ENCODE results near the gene RNU1-2. TPM values are rescaled to one million over a fixed set of nuclear protein-coding genes. Genes with fewer than 3 reads are reported as not detected.
"Not testable (repeated sequence)": the region's sequence is repeated elsewhere in the genome, so short reads cannot be mapped to it uniquely, and the experiment has no call there.

Gene RNU1-2
- over 10,000 TPM in 1 of 2 donors, 1,000 to 10,000 TPM in 1; 5,988 to 15,401 TPM for total RNA-seq
- long read RNA-seq = 0 reads

DNA sequence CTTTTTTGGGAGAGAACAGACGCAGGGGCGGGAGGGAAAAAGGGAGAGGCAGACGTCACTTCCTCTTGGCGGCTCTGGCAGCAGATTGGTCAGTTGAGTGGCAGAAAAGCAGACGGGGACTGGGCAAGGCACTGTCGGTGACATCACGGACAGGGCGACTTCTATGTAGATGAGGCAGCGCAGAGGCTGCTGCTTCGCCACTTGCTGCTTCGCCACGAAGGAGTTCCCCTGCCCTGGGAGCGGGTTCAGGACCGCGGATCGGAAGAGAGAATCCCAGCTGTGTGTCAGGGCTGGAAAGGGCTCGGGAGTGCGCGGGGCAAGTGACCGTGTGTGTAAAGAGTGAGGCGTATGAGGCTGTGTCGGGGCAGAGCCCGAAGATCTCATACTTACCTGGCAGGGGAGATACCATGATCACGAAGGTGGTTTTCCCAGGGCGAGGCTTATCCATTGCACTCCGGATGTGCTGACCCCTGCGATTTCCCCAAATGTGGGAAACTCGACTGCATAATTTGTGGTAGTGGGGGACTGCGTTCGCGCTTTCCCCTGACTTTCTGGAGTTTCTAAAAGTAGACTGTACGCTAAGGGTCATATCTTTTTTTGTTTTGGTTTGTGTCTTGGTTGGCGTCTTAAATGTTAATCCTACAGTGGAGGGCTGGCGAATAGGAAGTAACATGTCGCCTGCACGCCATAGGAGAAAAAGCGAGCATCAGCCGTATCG is at the start of gene RNU1-2:
Gene RNU1-2, plus strand, starts transcription at position 383 of the 718 bp plus-strand sequence.
- peak; percentile 67 for DNase-seq
- intact Hi-C loops (cut with DNase I) = not testable (repeated sequence)

DNA sequence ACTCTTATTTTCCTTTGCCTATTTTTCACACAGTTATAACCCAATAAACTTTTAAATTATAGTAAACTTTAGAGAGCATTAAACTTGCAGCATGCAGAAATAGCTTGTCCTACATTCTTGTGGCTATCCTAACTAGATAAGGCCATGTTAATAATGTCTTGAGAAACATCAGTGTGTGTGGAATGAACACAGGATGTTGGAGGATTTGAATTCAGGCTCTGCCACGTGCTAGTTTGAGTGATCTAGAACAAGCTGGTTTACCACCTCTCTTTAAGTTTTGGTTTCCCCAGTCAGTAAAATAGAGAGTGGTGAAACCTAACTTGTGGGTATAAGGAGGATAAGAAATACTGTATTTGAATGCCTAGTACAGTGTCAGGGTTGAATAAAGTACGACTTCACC is 39.6 kb upstream of the RNU1-2 start:
- ATAC-seq; DNase-seq; intact Hi-C loops (cut with DNase I): not testable (repeated sequence)

More for the DNA sequence above, at the start of gene RNU1-2:
- peak; percentile 100 for ATAC-seq

DNA sequence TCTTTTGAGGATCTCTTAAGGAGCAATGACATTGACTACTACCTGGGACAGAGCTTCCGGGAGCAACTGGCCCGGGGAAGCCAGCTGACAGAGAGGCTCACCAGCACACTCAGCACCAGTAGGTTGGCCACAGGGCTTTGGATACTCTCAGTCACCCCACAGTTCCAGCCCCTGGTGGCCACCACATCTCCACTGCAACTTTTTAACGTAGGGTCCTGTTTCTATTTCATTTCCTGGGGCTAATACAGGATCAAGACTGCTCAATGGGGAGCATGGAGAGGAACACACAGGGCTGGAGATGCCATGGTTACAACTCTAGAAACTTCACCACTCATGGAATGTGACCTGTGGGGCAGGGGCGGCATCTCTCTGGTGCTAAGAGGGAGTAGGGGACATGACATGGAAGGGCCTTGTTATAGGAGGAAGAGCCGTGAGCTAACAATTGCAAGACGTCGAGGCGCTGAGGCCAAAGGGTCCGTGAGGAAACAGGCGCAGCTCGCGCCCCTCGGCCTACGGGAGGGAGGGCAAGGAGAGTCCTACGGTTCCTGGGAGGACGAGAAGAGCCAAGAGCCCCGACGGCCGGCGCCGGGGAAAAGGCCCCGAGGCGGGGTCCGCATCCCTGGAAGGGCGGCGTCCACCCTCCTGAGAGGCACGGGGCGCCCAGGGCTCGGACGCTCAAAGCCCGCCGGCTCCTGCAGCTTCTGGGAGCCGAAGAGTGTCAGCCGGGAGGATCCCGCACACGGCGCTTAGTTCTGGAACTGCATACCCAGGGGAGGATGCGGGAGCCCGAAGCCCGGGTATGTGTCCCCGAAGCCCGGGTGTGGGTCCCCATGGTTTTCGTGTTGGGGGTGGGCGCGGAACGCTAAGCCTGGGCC is 36.4 kb upstream of the RNU1-2 start:
- DNase-seq; intact Hi-C loops (cut with DNase I): not testable (repeated sequence)
- ATAC-seq = peak in 1 of 2 donors; percentile 43

DNA sequence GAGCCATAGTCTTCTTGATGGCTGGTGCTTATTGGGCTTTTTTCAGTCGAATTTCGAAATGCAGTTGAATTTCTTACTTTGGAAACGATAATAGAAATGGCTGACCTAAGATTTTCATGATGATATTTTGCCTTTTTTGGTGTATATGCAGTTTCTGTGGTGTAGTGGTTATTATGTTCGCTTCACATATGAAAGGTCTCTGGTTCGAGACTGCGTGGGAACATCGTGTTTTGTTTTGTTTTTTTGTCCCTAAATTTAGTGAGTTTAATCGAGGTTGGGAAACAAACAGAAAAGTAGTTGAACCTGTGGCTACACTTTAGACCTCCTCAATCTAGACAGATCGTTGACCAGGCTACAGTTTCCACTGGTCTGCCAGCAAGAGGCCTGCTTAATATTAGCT is 35.7 kb upstream of the RNU1-2 start:
- intact Hi-C loops (cut with DNase I); DNase-seq; ATAC-seq: not testable (repeated sequence)

DNA sequence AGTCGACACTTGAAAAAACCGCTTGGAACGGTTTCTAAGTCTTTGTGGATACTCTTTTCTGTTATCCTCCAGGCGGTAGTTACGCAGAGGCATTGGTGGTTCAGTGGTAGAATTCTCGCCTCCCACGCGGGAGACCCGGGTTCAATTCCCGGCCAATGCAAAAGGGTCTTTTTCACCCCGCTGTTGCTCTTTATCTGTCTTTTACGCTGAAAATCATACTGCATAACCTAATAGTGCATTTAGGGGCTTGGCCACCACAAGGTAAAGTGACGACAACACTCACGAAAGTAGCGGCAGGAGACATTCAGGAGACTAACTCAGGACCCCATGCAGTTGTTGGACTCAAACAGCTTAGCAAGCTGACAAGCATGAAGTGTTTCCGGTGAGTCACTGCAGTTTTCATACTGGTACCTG is 33.9 kb upstream of the RNU1-2 start:
- DNase-seq; intact Hi-C loops (cut with DNase I): not testable (repeated sequence)
- peak in 1 of 2 donors; percentile 51 for ATAC-seq

DNA sequence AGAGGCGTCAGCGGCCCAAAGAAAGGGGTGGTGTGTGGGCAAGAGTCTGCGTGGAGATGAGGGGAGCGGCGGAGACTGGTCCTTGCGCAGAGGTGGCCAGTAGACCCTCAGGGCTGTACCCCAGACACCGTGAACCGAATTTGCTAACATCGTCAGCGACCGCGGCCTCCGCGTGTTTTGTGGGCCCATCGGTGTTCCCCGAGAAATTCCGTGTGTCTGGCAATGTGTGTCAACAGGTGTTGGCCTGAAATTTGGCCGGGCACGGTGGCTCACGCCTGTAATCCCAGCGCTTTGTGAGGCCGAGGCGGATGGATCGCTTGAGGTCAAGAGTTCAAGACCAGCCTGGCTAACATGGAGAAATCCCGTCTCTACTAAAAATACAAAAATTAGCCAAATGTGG is 33.4 kb upstream of the RNU1-2 start:
- intact Hi-C loops (cut with DNase I); ATAC-seq; DNase-seq: not testable (repeated sequence)

DNA sequence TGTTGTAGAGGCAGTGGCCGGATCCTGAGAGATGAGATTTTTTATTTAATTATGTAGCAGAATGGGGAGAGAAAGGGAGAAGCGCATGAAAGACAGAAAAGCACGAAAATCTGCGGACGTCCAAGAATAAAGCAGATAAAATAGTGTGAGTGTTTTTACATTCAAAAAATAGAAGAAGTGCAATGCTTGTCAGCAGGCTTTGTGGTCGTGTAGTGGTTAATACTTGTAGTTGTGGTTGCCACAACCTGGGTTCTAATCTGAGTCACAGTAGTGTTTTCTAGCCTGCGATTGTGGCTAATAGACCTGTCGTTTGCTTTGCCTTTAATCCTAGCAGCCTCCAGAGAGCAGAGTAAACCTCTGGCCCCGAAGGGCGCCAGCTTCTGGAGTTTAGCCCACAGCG is 32.8 kb upstream of the RNU1-2 start:
- ATAC-seq; DNase-seq; intact Hi-C loops (cut with DNase I): not testable (repeated sequence)

DNA sequence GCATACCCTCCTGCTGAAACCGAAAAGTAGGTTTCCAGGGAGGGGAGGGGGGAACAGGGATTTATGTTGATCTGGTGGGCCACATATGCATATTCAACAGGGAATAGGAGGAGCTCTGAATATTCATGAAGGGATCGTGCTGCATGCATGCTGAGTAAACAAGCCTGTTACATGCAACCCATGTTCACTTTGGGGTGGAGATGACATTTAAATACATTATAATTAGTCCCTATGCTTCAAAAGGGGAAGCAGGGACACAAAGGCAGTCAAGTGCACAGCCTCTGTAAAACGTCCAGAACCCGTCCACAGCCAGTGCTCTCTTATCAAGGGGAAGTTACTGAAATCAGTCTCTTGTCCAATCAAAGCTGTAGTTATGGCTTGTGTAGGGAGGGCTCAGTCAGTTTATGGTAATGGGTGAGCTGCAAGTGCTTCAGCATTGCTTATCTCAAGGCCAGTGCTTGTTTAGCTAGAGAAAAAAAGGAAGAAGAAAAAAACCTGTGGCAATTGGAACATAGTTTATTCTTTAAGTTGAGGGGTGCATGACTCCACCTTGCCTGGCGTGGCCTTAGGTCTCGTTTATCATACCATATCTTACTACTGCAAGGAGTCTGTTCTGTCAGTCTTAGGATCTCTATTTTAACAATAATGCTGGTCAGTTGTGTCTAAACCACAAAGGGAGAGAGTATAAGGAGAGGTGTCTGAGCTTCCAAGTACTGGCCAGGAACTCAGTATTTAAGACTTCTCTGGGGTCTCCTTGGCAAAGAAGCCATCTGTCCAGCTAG is 28.7 kb upstream of the RNU1-2 start:
- intact Hi-C loops (cut with DNase I); DNase-seq; ATAC-seq: not testable (repeated sequence)

DNA sequence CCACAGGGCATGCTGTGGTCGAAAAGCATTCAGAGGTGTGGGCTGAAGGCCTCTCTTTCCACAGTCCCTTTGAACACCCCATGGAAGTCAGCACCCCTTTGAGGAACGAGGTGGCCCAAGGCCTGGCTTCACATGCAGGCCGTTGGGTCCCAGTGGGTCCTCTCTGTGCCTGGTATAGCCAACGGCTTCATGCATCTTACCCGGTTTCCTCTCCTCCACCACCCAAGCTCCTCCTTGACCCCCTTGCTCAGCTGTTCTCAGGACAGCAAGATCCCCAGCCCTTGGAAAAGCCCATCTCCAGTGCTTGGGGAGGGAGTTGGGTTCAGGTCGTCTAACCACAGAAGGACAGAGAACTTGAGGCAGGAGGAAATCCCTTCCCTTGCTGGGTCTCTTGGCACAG is 27.0 kb upstream of the RNU1-2 start:
- ATAC-seq; intact Hi-C loops (cut with DNase I); DNase-seq: not testable (repeated sequence)

DNA sequence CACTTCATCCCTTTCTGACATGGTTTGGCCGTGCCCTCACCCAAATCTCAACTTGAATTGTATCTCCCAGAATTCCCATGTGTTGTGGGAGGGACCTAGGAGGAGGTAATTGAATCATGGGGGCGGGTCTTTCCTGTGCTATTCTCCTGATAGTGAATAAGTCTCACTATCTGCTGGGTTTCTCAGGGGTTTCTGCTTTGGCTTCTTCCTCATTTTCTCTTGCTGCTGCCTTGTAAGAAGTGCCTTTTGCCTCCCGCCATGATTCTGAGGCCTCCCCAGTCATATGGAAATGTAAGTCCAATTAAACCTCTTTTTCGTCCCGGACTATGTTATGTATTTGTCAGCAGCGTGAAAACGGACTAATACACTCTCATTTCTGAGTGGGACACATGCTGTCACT is 25.8 kb upstream of the RNU1-2 start:
- ATAC-seq; intact Hi-C loops (cut with DNase I); DNase-seq: not testable (repeated sequence)

DNA sequence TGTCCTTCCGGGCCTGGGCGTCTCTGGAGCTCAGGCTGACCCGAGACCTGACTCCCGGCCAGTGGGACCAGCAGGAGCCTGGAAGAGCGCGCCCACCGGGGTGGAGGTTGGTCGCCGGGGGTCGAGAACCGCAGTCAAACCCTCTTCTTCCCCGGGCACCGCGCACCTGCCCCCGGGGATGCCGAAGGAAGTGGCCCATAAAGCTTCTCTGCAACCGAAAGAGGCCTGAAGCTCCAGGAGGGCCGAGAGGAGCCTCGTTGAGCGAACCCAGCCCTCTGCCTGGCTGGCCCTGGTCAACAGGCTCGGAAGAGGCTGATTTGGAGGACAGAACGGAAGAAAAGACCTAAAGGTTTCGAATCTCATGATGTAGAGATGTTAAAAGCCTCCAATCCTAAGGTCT is 24.6 kb upstream of the RNU1-2 start:
- ATAC-seq; DNase-seq; intact Hi-C loops (cut with DNase I): not testable (repeated sequence)

DNA sequence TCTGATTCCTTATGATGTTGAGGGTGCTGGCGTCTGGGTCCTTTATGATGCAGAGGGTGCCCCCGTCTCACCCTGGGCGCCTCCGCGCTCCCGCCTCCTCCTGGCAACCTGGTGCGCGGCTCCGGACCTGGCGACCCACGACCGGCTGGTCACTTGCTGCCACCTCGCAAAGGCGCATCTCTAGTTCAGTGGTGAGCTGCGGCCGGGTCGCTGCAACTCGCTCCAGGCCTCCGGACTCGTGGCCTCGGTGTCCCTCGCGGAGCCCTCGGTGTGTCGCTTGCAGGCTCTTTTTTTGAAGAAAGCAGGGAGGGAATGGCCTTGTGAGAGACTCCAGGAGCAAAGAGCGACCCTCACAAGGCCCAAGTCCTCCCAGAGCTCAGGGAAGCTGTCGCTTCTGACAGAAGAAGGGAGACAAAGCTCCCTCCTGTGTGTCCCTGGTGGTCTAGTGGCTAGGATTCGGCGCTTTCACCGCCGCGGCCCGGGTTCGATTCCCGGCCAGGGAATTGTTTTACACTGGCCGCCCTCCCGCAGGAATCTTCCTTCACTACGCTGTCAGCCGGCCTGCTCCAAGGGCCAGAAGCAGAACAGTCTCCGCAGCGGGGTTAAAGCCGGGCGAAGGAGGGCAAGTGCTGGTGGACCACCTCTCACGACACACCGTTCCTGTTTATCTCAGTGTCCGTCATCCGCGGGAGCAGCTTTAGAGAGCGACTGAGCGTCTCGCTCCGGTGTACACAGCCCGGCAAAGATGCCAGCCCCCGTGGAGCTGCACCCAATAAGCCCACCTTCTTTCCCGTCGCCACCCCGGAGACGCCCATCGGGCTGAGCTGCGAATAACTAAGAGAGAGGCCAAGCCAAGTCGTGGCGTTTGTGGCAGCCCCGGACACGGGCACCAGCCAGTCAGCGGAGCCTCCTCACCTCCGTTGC is 23.4 kb upstream of the RNU1-2 start:
- ATAC-seq (peak; percentile 75 to 99), DNase-seq (peak; percentile 40)
- intact Hi-C loops (cut with DNase I) = not testable (repeated sequence)

DNA sequence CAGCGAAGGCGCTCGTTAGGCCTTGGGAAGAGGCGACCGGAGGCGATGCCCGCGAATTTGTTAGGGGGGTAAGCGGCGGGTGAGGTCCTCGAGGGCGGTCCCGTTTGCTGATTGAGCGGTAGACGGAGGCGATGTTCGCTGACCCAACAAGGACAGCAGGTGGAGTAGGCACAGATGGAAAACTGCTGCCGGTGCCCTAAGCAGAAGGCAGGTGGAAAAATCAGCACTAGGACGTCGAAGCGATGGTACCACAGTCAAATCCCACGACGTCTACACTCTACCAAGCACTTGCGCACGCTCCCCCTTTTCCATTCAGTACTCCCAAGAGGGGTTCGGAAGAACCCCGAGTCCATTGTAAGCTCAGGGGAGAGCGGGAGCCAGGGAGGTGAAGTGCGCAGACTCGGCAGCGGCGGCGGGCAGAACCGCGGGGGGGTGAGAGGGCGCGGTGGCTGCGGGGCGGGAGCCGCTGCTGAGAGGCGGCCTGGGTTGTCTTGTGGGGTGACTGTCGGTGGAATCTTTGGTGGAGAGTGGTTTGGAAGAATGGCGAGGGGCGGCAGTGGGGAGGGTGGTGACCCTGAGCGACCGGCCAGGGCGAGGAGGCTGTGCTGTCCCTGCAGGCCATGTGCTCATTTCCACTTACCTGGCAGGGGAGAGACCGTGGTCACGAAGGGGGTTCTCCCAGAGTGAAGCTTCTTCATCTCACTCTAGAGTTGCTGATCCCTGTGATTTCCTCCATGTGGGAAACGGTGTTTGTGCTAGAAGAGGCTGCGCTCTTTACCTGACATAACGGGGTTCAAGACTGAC is 22.5 kb upstream of the RNU1-2 start:
- intact Hi-C loops (cut with DNase I) = not testable (repeated sequence)
- peak; percentile 78 for DNase-seq
- peak; percentile 25 to 69 for ATAC-seq

DNA sequence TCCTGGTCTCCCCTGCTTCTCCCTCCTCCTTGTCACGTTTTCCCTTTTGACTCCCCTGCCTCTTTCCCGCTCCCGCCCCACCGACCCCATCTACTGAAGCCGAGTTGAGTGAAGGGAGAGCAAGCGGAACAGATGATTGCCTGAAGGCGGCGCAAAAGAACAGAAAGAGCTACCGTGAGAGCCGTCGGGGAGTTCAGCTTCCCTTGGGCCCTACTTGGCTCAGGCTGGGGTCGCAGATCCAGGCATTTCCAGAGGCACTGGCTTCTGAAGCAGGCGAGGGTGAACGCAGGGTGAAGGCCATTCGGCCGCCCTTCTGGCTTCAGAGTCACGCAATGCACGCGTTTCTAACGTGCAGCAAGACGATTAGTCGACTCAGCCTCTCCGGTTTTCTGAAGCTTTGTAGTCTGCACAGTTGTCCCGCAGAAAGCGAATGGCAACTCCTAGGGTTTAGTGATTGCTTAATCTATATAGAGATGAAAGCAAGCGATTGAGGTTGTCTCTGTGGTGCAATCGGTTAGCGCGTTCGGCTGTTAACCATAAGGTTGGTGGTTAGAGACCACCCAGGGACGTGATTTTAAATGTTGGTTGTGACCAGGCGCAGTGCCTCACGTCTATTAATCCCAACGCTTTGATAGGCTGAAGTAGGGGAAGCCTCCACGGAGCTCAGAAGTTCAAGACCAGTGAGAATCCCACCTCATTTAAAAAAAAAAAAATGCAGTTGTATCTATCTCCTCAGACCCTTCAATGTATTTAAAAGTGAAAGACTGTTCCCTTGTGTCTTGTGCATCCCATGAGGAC is 20.6 kb upstream of the RNU1-2 start:
- intact Hi-C loops (cut with DNase I); DNase-seq; ATAC-seq: not testable (repeated sequence)

DNA sequence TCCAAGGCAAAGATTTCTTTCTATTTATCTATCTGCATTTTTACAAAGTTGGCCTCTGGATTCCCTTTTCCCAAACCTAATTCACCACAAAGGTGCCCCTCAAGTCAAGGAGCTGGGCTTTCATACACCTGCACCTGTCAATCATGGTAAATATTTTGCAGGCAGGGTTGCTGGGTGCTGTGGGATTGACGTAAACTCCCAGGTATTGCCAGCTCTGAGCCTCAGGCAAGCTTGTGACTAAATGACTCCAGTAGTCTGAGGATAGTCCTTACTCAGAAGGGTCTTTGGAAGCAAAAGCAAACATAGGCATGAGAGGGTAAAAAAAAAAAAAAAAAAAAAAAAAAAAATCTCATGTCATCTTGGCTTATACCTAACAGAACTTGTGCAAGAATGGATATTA is 14.0 kb upstream of the RNU1-2 start:
- ATAC-seq; DNase-seq; intact Hi-C loops (cut with DNase I): not testable (repeated sequence)

DNA sequence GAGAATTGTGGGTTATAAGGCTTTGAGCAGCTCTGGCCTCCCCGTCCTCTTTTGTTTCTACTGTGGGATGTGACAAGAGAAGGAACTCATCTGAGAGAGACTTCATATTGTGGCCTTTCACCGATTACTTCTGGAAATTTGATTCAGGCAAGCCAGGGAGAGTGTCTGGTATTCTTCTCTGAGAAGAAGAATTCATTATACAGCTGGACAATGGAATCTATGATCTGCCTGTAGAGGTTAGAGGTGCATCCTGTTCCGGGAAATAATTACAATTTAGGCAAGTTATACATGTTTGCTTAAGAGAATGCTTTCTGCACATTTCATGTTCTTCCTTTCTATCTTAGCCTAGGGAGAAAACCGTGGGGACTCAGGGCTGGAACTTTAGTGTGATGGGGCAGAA is 12.8 kb upstream of the RNU1-2 start:
- DNase-seq (no peak), ATAC-seq (no peak)
- intact Hi-C loops (cut with DNase I) = no loop called here
